ENCODE measurements around the gene FKBP6.
A peak's percentile ranks its signal among the peaks of the same experiment; 100 is the strongest.
"Not testable (repeated sequence)": the region's sequence is repeated elsewhere in the genome, so short reads cannot be mapped to it uniquely, and the experiment has no call there.

FKBP6 gene

DNA sequence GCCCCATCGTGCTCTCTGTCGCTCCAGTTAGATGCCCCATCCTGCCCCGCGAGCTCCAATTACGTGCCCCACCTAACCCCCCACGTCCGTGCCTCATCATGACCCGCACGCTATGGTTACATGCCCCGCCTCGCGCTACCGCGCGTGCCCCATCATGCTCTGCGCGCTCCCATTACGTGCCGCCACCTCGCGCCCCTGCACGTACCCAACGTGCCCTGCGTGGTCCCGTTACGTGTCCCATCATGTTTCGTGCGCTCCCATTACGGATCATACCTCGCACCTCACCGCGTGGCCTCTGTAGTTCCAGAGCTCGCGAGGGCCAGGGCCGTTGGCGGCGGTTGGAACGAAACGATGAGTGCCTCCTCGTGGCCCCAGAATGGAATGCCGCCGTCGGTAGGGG is at the start of gene FKBP6, which contains the start of gene TRIM50:
Gene FKBP6 (plus strand): TSS at position 240 of the 400 bp plus-strand sequence. CDS start 268 bp downstream, outside the sequence.
Gene TRIM50 (minus strand): TSS at position 161 of the 400 bp plus-strand sequence. CDS start 3,295 bp downstream, outside the sequence.
- DNase-seq, result not testable (repeated sequence)

- DNase-seq, result not testable (repeated sequence)
Observed at GRCh38 chr7:73297235-73297634, 30.7 kb upstream of the FKBP6 start.

DNA sequence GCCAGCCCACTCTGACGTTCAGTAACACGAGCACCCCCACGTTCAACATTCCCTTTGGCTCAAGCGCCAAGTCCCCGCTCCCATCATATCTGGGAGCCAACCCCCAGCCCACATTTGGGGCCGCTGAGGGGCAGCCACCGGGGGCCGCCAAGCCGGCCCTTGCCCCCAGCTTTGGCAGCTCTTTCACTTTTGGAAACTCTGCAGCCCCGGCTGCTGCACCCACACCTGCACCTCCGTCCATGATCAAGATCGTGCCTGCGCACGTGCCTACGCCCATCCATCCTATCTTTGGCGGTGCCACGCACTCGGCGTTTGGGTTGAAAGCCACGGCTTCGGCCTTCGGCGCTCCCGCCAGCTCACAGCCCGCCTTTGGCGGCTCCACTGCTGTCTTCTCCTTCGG is 30.3 kb upstream of the FKBP6 start:
- DNase-seq, result not testable (repeated sequence)

DNA sequence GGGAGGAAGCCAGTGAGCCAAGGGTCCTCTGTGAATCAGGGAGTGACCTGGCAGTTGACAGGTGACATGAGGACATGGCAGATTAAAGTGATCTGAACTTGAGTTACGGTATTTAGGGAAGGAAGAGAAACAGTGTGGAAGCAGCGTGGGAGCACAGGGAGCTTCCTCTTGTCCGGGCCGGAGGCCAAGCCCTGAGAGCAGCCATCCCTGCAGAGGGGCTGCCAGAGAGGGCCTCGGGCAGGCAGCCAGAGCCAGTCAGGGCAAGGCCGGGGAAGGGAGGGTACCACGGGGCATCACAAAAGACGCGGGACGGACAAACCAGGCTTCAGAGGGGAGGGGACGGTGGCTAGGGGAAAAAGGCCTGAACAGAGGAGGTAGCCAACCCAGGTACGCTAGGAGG is 28.1 kb upstream of the FKBP6 start:
- not testable (repeated sequence) for DNase-seq

- not testable (repeated sequence) for DNase-seq
Observed at GRCh38 chr7:73301108-73301507, 26.9 kb upstream of the FKBP6 start.

GRCh38 chr7:73302846-73303245 is 25.1 kb upstream of the FKBP6 start:
- not testable (repeated sequence) for DNase-seq

GRCh38 chr7:73303546-73303945 is 24.4 kb upstream of the FKBP6 start:
- DNase-seq, result no peak

DNA sequence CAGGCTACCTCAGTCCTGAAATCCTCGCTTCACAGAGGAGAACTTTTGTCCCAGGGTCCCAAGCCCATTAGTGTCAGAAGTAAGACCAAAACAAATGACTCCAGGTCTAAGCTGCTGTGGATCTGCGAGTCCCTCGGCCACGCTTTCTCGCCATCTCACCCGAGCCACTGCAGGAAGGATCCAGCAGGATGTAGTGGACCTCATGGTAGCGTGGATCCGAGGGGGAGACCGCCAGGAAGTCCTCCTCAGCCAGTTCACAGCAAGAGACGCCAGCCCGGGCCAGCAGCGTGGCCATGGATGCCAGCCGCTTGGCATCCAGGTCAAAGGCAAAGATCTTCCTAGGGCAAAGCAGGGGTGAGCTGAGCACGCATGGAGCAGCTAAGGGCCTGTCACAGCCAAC is 23.9 kb upstream of the FKBP6 start:
- no peak for DNase-seq

- DNase-seq, result not testable (repeated sequence)
Observed at GRCh38 chr7:73304612-73305387, 23.2 kb upstream of the FKBP6 start.

- DNase-seq, result no peak
Observed at GRCh38 chr7:73307436-73307835, 20.5 kb upstream of the FKBP6 start.

DNA sequence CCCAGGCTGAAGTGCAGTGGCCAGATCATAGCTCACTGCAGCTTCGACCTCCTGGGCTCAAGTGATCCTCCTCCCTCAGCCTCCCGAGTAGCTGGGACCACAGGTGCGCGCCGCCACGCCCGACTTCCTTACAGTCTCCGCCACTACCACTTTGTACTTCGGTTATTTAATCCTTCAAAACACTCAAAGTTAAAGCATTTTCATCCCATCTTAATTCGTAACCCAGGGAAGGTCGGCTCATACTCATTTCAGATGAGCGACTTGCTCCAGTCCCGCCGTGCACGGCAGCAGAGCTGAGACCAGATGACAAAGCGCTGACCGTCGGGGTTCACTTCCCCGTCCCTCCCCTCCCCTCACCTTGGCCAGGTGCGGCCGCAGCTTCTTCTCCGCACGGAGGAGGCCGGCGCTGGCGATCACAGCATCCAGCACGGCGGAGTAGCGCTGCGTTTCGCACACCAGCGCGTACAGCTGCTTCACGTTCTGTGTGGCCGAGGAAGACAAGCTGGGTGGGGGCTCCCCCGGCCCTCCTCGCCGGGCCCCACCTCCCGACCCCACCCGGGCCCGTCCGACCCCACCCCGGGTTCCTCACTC is 19.8 kb upstream of the FKBP6 start:
- no peak for DNase-seq

DNA sequence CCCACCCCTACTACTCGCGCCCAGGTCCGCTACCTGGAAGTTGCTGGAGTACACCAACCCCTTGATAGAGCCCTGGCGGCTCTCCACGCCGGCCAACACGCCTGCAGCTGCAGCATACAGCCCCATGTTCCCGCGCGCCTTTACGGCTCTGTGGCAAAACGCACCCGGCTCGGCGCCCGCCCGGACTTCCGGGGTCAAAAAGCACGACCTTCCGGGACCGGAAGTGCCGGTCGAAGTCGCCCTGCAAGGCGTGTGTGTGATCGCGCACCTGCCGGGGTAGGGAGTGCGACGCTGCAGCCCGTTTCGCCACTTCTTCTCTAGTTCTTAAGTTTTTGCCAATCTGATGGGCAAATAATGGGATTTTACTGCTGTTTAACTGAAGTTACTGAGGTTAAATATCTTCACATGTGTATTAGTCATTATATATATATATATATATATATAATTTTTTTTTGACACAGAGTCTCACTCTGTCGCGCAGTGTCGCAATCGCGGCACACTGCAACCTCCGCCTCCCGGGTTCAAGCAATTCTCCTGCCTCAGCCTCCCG is 19.2 kb upstream of the FKBP6 start, which contains the start of gene NSUN5:
Gene NSUN5 (minus strand): TSS at position 162 of the 550 bp plus-strand sequence. CDS start 36 bp downstream, at position 126.
- peak; percentile 60 to 83 for DNase-seq

GRCh38 chr7:73311421-73311820 is 16.5 kb upstream of the FKBP6 start:
- DNase-seq, result not testable (repeated sequence)

DNA sequence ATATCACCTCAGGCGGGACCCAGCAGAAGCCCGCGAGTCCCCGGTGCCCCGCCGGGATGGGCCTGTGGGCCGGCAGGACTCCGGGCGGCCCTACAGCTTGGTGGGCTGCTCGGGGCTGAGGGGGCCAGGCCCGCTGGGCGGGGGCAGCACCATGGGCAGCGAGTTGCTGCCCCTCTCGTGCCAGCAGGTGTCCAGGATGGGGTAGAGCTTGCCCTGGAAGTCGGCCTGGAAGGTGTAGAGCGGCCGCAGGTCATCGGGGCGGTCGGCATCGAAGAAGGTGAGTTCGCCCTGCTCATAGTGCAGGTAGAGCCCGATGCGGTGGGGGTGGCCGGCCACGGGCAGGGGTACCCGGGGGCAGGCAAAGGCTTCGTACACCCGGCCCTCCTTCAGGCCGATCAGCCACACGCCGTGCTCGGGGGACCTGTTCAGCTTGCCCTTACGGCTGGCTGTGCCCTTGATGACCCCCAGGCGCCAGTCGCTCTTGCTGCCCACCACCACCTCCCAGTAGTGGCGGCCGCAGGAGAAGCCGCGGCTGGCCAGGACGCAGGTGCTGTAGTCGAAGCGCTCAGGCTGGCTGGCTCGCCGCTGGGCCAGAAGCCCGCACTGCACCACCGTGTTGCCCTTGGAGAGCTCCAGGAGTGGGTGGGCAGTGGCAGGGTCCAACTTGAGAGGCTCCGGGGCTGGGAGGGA is 15.0 kb upstream of the FKBP6 start:
- DNase-seq, result no peak

DNA sequence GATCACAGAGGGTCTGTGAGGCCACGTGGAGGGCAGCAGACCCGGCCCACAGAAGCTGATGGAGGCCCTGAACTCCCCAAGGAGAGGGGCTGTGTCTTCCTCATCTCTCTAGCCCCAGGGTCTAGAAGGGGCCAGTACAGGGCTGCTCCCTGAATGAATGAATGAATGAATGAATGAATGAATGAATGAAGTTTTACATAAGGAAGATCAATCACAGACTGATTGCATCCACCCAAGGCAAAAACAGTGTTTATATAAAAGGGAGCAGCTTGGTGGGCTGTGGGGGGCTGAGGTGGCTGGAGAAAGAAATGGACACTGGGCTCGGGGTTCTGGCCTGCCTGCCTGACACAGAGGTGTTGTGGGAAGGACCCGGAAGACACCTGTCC is 14.4 kb upstream of the FKBP6 start:
- DNase-seq, result no peak

DNA sequence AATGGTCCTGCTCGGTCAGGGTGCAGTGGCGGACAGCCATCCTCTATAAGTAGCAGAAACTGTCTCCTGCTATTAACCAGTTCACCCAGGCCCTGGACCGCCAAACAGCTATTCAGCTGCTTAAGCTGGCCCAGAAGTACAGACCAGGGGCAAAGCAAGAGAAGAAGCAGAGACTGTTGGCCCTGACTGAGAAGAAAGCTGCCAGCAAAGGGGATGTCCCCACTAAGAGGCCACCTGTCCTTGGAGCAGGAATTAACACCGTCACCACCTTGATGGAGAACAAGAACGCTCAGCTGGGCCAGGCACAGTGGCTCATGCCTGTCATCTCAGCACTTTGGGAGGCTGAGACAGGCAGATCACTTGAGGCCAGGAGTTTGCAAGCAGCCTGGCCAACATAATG is 13.7 kb upstream of the FKBP6 start:
- DNase-seq, result no peak

DNA sequence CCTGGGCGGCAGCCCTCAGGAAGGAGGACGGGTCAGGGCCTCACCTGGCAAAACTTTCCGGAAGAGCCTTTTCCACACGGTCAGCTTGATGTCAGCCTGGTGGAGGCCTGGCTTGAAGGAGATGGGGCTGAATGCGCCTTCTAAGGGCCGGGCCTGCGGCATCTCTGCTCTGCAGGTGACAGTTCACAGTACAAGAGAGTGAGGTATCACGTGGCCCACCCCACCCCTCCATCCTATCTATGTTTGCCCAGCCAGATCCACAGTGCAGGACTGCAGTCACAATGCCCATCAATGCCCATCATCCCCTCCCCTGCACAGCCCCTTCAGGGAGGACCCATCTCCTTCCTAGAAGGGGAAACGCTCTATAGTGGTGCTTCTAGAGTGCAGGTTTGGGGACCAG is 11.4 kb upstream of the FKBP6 start:
- no peak for DNase-seq

DNA sequence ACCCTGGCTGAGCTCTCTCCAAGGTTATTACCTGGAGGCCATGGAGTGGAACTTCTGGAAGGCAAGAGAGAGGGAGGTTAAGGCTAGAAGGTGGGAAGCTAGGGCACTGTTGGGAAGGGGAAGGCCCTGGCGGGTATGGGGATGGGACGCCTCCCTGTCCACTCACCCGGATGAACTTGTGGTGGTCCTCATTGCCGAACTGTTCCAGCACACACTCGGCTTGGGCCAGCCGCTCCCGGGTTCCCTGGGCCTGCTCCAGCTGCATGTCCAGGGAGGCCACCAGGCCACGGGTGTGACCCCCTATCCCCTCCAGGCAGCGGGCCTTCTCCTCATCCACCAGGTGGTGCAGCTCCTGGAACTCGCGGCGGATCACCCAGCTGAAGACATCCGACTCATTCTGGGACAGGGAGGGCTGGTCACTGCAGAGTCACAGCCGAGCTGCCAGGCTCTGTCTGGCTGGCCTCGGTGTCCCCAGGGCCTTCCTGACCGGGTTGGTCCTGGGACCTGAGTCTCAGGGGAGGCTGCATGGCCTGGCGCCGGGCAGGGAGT is 9.2 kb upstream of the FKBP6 start:
- not testable (repeated sequence) for DNase-seq

DNA sequence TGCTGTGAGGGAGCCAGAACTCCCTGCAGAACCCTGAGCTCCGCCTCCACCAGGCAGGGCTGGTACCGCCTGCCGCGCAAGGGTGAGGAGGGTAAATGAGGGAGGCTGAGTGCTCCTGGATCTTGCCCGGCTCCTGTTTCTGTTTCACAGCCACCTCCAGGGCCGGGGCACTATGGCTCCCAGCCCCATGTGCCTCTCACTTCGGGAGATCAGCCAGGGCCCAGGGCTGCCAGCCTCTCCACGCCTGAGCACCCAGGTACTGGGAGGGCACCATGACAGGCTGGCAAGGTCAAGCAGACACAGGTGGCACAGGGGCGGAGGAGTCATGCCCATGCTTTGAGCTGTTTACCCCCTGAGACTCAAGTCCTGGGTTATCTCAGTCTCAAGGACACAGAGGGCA is 8.4 kb upstream of the FKBP6 start:
- not testable (repeated sequence) for DNase-seq

DNA sequence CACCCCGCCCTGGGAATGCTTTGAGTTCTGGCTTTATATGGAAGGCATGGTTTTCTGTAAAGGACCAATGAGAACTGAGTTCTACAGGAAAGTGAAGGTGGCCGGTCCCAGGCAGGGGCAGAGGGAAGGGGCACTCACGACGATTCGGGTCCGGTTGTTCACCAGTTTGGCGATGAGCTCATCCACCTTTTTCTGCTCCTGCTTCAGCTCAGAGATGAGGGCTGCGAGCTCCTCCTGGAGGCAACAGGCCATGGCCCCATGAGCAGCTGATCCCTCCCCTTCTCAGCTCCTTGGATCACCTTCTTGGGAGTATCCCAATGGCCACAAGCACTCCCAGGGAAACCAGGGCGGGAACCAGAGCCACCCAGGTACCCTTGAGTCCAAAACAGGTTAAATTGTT is 8.0 kb upstream of the FKBP6 start:
- DNase-seq, result not testable (repeated sequence)

DNA sequence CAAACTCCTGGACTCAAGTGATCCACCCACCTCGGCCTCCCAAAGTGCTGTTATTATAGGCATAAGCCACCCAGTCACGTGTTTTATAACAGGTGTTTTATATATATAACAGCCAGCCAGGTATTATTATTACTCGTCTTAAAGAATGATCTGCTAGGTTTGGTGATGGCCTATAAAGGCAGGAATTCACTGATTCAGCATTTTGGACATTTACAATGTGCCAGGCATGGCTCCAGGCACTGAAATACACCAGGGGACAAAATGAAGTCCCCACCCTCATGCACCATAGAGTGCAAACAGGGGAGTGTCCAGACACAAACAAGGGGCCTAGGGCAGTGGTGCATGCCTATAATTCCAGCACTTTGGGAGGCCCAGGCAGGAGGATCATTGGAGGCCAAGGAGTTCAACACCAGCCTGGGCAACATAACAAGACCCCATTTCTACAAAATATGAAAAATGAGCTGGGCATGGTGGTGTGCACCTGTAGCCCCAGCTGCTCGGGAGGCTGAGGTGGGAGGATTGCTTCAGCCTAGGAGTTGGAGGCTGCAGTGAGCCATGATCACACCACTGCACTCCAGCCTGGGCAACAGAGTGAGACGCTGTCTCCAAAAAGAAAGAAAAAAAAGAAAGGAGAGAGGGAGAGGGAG is 4.4 kb upstream of the FKBP6 start:
- DNase-seq, result not testable (repeated sequence)

DNA sequence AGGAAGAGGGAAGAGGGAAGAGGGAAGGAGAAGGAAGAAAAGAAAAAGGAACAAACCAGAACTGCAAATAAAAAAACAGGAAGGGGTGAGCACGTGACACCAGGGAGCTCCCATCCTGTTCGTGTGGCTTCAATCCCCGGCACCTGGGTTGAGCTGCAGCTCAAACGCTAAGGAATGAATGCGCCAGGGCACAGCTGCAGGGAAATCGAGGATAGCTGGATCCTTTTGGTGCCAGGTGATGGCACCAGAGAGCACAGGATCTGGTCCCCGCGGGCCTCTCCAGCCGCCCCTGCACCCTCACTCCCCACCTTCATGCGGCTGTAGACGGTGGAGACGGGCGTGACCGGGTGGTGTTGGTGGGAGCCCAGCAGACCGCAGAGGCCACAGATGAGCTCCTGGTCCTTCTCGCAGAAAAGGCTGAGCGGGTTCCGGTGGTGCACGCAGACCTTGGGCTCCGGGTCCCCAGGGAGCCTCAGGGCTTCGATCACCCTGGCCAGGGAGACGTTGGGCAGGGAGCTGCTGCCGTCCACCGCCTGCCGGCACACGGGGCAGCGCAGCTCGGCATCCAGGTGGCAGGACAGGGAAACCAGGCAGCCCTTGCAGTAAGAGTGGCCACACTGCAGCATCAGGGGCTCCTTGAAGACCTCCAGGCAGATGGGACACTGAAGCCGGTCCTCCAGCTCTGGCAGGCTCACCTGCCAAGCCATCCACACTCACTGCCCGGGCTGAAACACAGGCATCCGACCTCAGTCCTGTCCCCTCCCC is 3.7 kb upstream of the FKBP6 start:
- DNase-seq, result peak; percentile 7 to 44
